ENCODE results near the gene ADAP2.
"Not testable (repeated sequence)": the region's sequence is repeated elsewhere in the genome, so short reads cannot be mapped to it uniquely, and the experiment has no call there.

ADAP2 gene

DNA sequence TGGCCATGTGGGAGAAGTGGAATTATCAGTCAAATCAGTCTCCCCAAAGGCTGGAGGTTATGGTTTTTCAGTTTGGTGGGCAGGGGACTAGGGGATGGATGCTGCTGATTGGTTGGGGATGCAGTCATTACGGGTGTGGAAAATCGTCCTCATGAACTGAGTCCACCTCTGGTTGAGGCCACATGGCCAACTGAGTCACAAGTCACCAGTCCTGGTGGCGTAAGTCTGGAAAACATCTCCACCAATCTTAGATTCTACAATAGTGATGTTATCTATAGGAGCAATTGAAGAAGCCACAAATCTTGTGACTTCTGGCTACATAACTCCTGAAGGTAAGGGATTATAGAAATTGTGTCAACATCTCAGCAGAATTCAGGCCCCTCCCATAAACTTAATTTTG is 43.9 kb downstream of the ADAP2 start:
- WGBS (ENCODE audit: extremely low coverage, insufficient coverage, insufficient read length): no CpG with 5 or more reads among the region's 3 CpGs
- H4K8ac ChIP-seq (ENCODE audit: low read depth, low read length): no peak overlapping the region
- no peak overlapping the region for H3K18ac ChIP-seq (ENCODE audit: low read length)
- no peaks in the 10 kb centered on the region for H3K79me2 ChIP-seq (ENCODE audit: control insufficient read depth, insufficient read depth, low read length, poor library complexity)
- H3K79me1 ChIP-seq (ENCODE audit: low read length): peaks cover 7% of the 10 kb centered on the region
- H3K4me3 ChIP-seq (ENCODE audit: low read depth, low read length): no peak overlapping the region
- peak overlapping the region; percentile 31 for H2BK12ac ChIP-seq (ENCODE audit: low read length)
- no peak overlapping the region for H3K4me2 ChIP-seq (ENCODE audit: low read length)
- no peak overlapping the region for H4K91ac ChIP-seq (ENCODE audit: low read depth, low read length)
- no peaks in the 10 kb centered on the region for H3K9me3 ChIP-seq (ENCODE audit: insufficient read depth, low read depth, low read length)
- no peak overlapping the region for H2AFZ ChIP-seq (ENCODE audit: insufficient read depth, low read length, poor library complexity)
- no peak overlapping the region for H3K9ac ChIP-seq (ENCODE audit: low read length)
- no peak overlapping the region for H2BK120ac ChIP-seq (ENCODE audit: insufficient read depth, low read length, poor library complexity)
- no peak overlapping the region for H3K27ac ChIP-seq (ENCODE audit: low read depth, low read length)
- H3K27me3 ChIP-seq (ENCODE audit: insufficient read depth, low read length): no peaks in the 10 kb centered on the region
- no peak overlapping the region for H3K4ac ChIP-seq (ENCODE audit: low read depth, low read length)
- no peak overlapping the region for H4K12ac ChIP-seq (ENCODE audit: low read depth, low read length)
- H2AK5ac ChIP-seq (ENCODE audit: low read length): no peak overlapping the region
- no peak overlapping the region for H3K14ac ChIP-seq (ENCODE audit: low read length)
- no peaks in the 10 kb centered on the region for H3K36me3 ChIP-seq (ENCODE audit: control insufficient read depth in 1 of 2, insufficient read depth in 2 of 2, low read length in 2 of 2)
- no peak overlapping the region for H2BK5ac ChIP-seq (ENCODE audit: low read depth, low read length, poor library complexity)
- no peaks in the 10 kb centered on the region for H3K4me1 ChIP-seq (ENCODE audit: control insufficient read depth in 1 of 2, insufficient read depth in 2 of 2, low read length in 2 of 2)
- peak in 1 of 2 donors; percentile 36 for DNase-seq
- H3K23ac ChIP-seq (ENCODE audit: low read length): no peak overlapping the region

DNA sequence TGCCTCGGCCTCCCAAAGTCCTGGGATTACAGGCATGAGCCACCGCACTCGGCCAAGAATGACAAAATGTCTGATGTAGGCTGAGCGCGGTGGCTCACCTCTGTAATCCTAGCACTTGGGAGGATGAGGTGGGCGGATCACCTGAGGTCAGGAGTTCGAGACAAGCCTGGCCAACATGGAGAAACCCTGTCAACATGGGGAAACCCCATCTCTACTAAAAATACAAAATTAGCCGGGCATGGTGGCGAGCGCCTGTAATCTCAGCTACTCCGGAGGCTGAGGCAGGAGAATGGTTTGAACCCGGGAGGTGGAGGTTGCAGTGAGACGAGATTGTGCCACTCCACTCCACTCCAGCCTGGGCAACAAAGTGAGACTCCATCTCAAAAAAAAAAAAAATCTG is 46.2 kb downstream of the ADAP2 start:
- no CpG with 5 or more reads among the region's 13 CpGs for WGBS (ENCODE audit: extremely low coverage, insufficient coverage, insufficient read length)
- not testable (repeated sequence) for H2BK120ac ChIP-seq (ENCODE audit: insufficient read depth, low read length, poor library complexity); DNase-seq; H3K4me1 ChIP-seq (ENCODE audit: control insufficient read depth in 1 of 2, insufficient read depth in 2 of 2, low read length in 2 of 2); H3K9ac ChIP-seq (ENCODE audit: low read length); H4K8ac ChIP-seq (ENCODE audit: low read depth, low read length); H3K79me2 ChIP-seq (ENCODE audit: control insufficient read depth, insufficient read depth, low read length, poor library complexity); H3K27ac ChIP-seq (ENCODE audit: low read depth, low read length); H3K23ac ChIP-seq (ENCODE audit: low read length); H3K4me2 ChIP-seq (ENCODE audit: low read length); H2BK12ac ChIP-seq (ENCODE audit: low read length); H2BK5ac ChIP-seq (ENCODE audit: low read depth, low read length, poor library complexity); H3K18ac ChIP-seq (ENCODE audit: low read length); H3K27me3 ChIP-seq (ENCODE audit: insufficient read depth, low read length); H3K36me3 ChIP-seq (ENCODE audit: control insufficient read depth in 1 of 2, insufficient read depth in 2 of 2, low read length in 2 of 2); H3K4ac ChIP-seq (ENCODE audit: low read depth, low read length); H2AK5ac ChIP-seq (ENCODE audit: low read length); H3K4me3 ChIP-seq (ENCODE audit: low read depth, low read length); H4K12ac ChIP-seq (ENCODE audit: low read depth, low read length); H2AFZ ChIP-seq (ENCODE audit: insufficient read depth, low read length, poor library complexity); H4K91ac ChIP-seq (ENCODE audit: low read depth, low read length); H3K9me3 ChIP-seq (ENCODE audit: insufficient read depth, low read depth, low read length); H3K14ac ChIP-seq (ENCODE audit: low read length)
- H3K79me1 ChIP-seq (ENCODE audit: low read length): peaks cover 13% of the 10 kb centered on the region

DNA sequence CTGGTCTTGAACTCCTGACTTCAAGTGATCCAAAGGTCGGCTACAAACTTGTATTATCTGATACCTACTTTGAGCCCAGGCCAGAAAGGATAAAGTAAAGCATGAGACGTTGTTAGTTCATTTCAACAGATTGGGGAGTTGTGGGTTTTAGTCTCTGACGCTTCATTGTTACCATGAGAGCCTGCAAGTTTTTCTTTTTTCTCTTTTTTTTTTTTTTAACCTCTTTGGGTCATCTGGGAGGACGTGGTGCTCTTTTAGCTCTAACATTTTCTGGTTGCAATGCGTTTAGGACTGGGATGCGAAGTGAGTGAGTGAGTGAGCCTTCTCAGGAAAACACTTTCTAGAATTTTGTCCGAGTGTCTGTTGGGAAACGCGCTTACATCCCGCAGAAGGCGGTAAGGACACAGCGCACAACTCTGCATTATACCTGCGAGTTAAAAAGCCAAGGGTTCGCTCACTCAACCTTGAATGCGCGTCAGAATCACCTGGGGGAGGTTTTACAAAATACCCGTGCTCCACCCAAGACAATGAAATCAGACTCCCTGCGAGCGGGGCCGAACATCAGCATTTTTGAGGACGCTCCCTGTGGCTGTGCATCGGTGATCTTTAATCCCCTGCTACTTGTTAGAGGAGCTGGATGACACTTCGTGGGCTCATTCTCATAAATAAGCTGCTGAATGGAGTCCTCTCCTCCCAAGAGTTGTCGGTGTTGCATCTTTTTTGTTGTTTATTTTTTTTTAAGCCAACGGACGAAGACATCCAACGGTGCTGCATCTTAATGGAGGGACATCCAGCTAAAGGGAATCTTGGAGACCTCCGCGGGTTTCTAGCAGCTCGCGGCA is 48.5 kb downstream of the ADAP2 start:
- H3K79me2 ChIP-seq (ENCODE audit: control insufficient read depth, insufficient read depth, low read length, poor library complexity): peaks cover 2% of the 10 kb centered on the region
- no peak overlapping the region for H2AK5ac ChIP-seq (ENCODE audit: low read length)
- peak overlapping the region; percentile 42 for H2BK5ac ChIP-seq (ENCODE audit: low read depth, low read length, poor library complexity)
- no peaks in the 10 kb centered on the region for H3K9me3 ChIP-seq (ENCODE audit: insufficient read depth, low read depth, low read length)
- peak overlapping the region; percentile 86 for H3K4me3 ChIP-seq (ENCODE audit: low read depth, low read length)
- DNase-seq: peak; percentile 60 to 78
- H3K4me2 ChIP-seq (ENCODE audit: low read length): peak overlapping the region; percentile 90
- WGBS (ENCODE audit: extremely low coverage, insufficient coverage, insufficient read length): no CpG with 5 or more reads among the region's 31 CpGs
- peak overlapping the region; percentile 45 for H3K14ac ChIP-seq (ENCODE audit: low read length)
- peak overlapping the region; percentile 92 for H3K27ac ChIP-seq (ENCODE audit: low read depth, low read length)
- H3K18ac ChIP-seq (ENCODE audit: low read length): peak overlapping the region; percentile 30
- H3K9ac ChIP-seq (ENCODE audit: low read length): peak overlapping the region; percentile 19
- H4K8ac ChIP-seq (ENCODE audit: low read depth, low read length): peak overlapping the region; percentile 89
- H3K36me3 ChIP-seq (ENCODE audit: control insufficient read depth in 1 of 2, insufficient read depth in 2 of 2, low read length in 2 of 2): no peaks in the 10 kb centered on the region
- H4K12ac ChIP-seq (ENCODE audit: low read depth, low read length): peak overlapping the region; percentile 83
- peak overlapping the region; percentile 67 for H4K91ac ChIP-seq (ENCODE audit: low read depth, low read length)
- peak overlapping the region; percentile 90 for H2AFZ ChIP-seq (ENCODE audit: insufficient read depth, low read length, poor library complexity)
- H3K4ac ChIP-seq (ENCODE audit: low read depth, low read length): no peak overlapping the region
- peak overlapping the region; percentile 24 for H2BK12ac ChIP-seq (ENCODE audit: low read length)
- no peaks in the 10 kb centered on the region for H3K27me3 ChIP-seq (ENCODE audit: insufficient read depth, low read length)
- peak overlapping the region; percentile 82 for H2BK120ac ChIP-seq (ENCODE audit: insufficient read depth, low read length, poor library complexity)
- H3K23ac ChIP-seq (ENCODE audit: low read length): no peak overlapping the region
- H3K79me1 ChIP-seq (ENCODE audit: low read length): peaks cover 13% of the 10 kb centered on the region
- peaks cover 0 to 3% of the 10 kb centered on the region in 2 experiments for H3K4me1 ChIP-seq (ENCODE audit: control insufficient read depth in 1 of 2, insufficient read depth in 2 of 2, low read length in 2 of 2)

DNA sequence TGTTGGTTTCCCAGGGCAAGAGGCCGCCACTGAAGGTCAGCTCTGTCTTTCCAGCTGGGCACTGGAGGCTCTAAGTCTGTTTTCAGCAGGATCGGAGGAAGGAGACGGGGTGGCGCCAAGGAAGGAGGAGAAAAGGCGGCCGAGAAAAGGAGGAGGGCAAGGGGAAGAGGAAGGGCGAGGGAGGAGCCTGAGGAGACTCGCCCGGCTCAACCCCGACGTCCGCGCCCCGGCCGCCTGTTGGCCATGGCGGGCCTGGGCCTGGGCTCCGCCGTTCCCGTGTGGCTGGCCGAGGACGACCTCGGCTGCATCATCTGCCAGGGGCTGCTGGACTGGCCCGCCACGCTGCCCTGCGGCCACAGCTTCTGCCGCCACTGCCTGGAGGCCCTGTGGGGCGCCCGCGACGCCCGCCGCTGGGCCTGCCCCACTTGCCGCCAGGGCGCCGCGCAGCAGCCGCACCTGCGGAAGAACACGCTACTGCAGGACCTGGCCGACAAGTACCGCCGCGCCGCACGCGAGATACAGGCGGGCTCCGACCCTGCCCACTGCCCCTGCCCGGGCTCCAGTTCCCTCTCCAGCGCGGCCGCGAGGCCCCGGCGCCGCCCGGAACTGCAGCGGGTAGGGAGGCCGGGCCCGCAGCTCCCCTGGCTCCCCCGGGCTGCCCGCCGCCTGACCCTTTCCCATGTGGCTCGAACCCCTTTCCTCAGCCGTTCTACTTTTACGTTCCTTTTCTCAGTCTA is 49.3 kb downstream of the ADAP2 start, which contains the start of gene RNF135:
Gene RNF135, plus strand, starts transcription at position 209 of the 737 bp plus-strand sequence. Its CDS starts 35 bp downstream, at position 244.
- Histone ChIP-seq H3K18ac (ENCODE audit: low read length) (peak within 1 kb of the TSS; percentile 95), H2AK5ac (ENCODE audit: low read length) (no peak within 1 kb of the TSS), H3K79me1 (ENCODE audit: low read length) (peaks cover 13% of the 10 kb centered on the region), H3K23ac (ENCODE audit: low read length) (no peak within 1 kb of the TSS), H4K12ac (ENCODE audit: low read depth, low read length) (peak within 1 kb of the TSS; percentile 91), H3K27ac (ENCODE audit: low read depth, low read length) (peak within 1 kb of the TSS; percentile 92), H2AFZ (ENCODE audit: insufficient read depth, low read length, poor library complexity) (peak within 1 kb of the TSS; percentile 90), H4K8ac (ENCODE audit: low read depth, low read length) (peak within 1 kb of the TSS; percentile 89), H3K9ac (ENCODE audit: low read length) (peak within 1 kb of the TSS; percentile 78), H3K4ac (ENCODE audit: low read depth, low read length) (peak within 1 kb of the TSS; percentile 71), H4K91ac (ENCODE audit: low read depth, low read length) (peak within 1 kb of the TSS; percentile 84), H3K4me3 (ENCODE audit: low read depth, low read length) (peak within 1 kb of the TSS; percentile 86), H2BK5ac (ENCODE audit: low read depth, low read length, poor library complexity) (peak within 1 kb of the TSS; percentile 87), H3K79me2 (ENCODE audit: control insufficient read depth, insufficient read depth, low read length, poor library complexity) (peaks cover 2% of the 10 kb centered on the region), H2BK12ac (ENCODE audit: low read length) (peak within 1 kb of the TSS; percentile 24), H3K4me1 (ENCODE audit: control insufficient read depth in 1 of 2, insufficient read depth in 2 of 2, low read length in 2 of 2) (peaks cover 0 to 3% of the 10 kb centered on the region in 2 experiments), H3K14ac (ENCODE audit: low read length) (peak within 1 kb of the TSS; percentile 92), H3K27me3 (ENCODE audit: insufficient read depth, low read length) (no peaks in the 10 kb centered on the region), H3K36me3 (ENCODE audit: control insufficient read depth in 1 of 2, insufficient read depth in 2 of 2, low read length in 2 of 2) (peaks cover 0 to 3% of the 10 kb centered on the region in 2 experiments), H3K9me3 (ENCODE audit: insufficient read depth, low read depth, low read length) (no peaks in the 10 kb centered on the region), H3K4me2 (ENCODE audit: low read length) (peak within 1 kb of the TSS; percentile 90), H2BK120ac (ENCODE audit: insufficient read depth, low read length, poor library complexity) (peak within 1 kb of the TSS; percentile 92)
- no CpG with 5 or more reads among the region's 66 CpGs for WGBS (ENCODE audit: extremely low coverage, insufficient coverage, insufficient read length)
- peak; percentile 87 to 88 for DNase-seq
